ENCODE measurements around the gene BRINP3.

- TF ChIP-seq CTCF (IDR thresholded peaks at IDR 0.05) = no peak
- TF ChIP-seq EP300 (IDR thresholded peaks at IDR 0.05) = no peak
- no peak for TF ChIP-seq POLR2AphosphoS5 (IDR thresholded peaks at IDR 0.05)
- TF ChIP-seq POLR2A (IDR thresholded peaks at IDR 0.05) = no peak
These were observed 22.0 kb downstream of the BRINP3 start for GRCh38 chr1:190455631-190456030.

All from upper lobe of left lung (tissue), 4 donors.